ENCODE measurements around the gene DSTN. TPM values are rescaled to one million over a fixed set of nuclear protein-coding genes. Genes with fewer than 3 reads are reported as not detected.

Gene DSTN
- total RNA-seq, 1 donor from 2014 or later = 20.1 TPM

GRCh38 chr20:17605131-17605660, 35.3 kb downstream of the DSTN start:
- ChIA-PET POLR2A (interaction anchor here (0.7 kb wide), 1 partner anchor 20 kb away, joined by 5 read pairs; no protein-coding TSS in a partner anchor), CTCF (no interaction called here)
- no peaks in the 10 kb centered on the region for H3K27me3 Mint-ChIP-seq
- H3K36me3 Mint-ChIP-seq (ENCODE audit: low read depth) = peaks cover 21% of the 10 kb centered on the region
- no peaks in the 10 kb centered on the region for H3K9me3 Mint-ChIP-seq
- no peak overlapping the region for H3K4me3 Mint-ChIP-seq
- peaks cover 11% of the 10 kb centered on the region for H3K4me1 Mint-ChIP-seq
- DNase-seq (no peak), ATAC-seq (ENCODE audit: low read depth) (no peak)
- intact Hi-C loops (cut with micrococcal nuclease) = no loop called here
- TF ChIP-seq CTCF (IDR thresholded peaks at IDR 0.05) = no peak
- no peak overlapping the region for H3K27ac Mint-ChIP-seq

GRCh38 chr20:17606001-17606400, 36.1 kb downstream of the DSTN start:
- ATAC-seq (ENCODE audit: low read depth) (no peak), DNase-seq (no peak)
- ChIA-PET POLR2A (interaction anchor here (0.7 kb wide), 1 partner anchor 21 kb away, joined by 5 read pairs; no protein-coding TSS in a partner anchor), CTCF (no interaction called here)
- intact Hi-C loops (cut with micrococcal nuclease) = no loop called here
- Mint-ChIP-seq H3K36me3 (ENCODE audit: low read depth) (peaks cover 18% of the 10 kb centered on the region), H3K27ac (no peak overlapping the region), H3K9me3 (no peaks in the 10 kb centered on the region), H3K27me3 (no peaks in the 10 kb centered on the region), H3K4me3 (no peak overlapping the region), H3K4me1 (peaks cover 17% of the 10 kb centered on the region)
- no peak for TF ChIP-seq CTCF (IDR thresholded peaks at IDR 0.05)

- intact Hi-C loops (cut with micrococcal nuclease) = no loop called here
- H3K4me3 Mint-ChIP-seq = no peak overlapping the region
These were observed 39.0 kb downstream of the DSTN start for GRCh38 chr20:17608701-17609497.

GRCh38 chr20:17609811-17610377, 40.0 kb downstream of the DSTN start:
- Mint-ChIP-seq H3K9me3 (no peaks in the 10 kb centered on the region), H3K4me3 (no peak overlapping the region), H3K4me1 (peaks cover 11% of the 10 kb centered on the region), H3K36me3 (ENCODE audit: low read depth) (peaks cover 13% of the 10 kb centered on the region), H3K27me3 (no peaks in the 10 kb centered on the region), H3K27ac (no peak overlapping the region)
- no peak for DNase-seq
- no peak for ATAC-seq (ENCODE audit: low read depth)
- ChIA-PET POLR2A (no interaction called here), CTCF (no interaction called here)
- no peak for TF ChIP-seq CTCF (IDR thresholded peaks at IDR 0.05)
- intact Hi-C loops (cut with micrococcal nuclease) = no loop called here

More at GRCh38 chr20:17608701-17609497, 39.0 kb downstream of the DSTN start:
- CTCF ChIA-PET = no interaction called here
- no peak for DNase-seq
- Mint-ChIP-seq H3K27me3 (no peaks in the 10 kb centered on the region), H3K36me3 (ENCODE audit: low read depth) (peaks cover 17% of the 10 kb centered on the region), H3K4me1 (peaks cover 11% of the 10 kb centered on the region), H3K27ac (no peak overlapping the region), H3K9me3 (no peaks in the 10 kb centered on the region)
- POLR2A ChIA-PET = no interaction called here
- ATAC-seq (ENCODE audit: low read depth) = no peak
- no peak for TF ChIP-seq CTCF (IDR thresholded peaks at IDR 0.05)

GRCh38 chr20:17610566-17611289, 40.9 kb downstream of the DSTN start:
- Mint-ChIP-seq H3K27me3 (no peaks in the 10 kb centered on the region), H3K9me3 (no peaks in the 10 kb centered on the region), H3K27ac (no peak overlapping the region), H3K4me1 (peaks cover 11% of the 10 kb centered on the region), H3K36me3 (ENCODE audit: low read depth) (peaks cover 8% of the 10 kb centered on the region), H3K4me3 (no peak overlapping the region)
- TF ChIP-seq CTCF (IDR thresholded peaks at IDR 0.05) = no peak
- DNase-seq (no peak), ATAC-seq (ENCODE audit: low read depth) (peak; percentile 18)
- CTCF ChIA-PET = no interaction called here
- POLR2A ChIA-PET = no interaction called here
- intact Hi-C loops (cut with micrococcal nuclease) = no loop called here
